ENCODE measurements around the gene ZNF423.

DNA sequence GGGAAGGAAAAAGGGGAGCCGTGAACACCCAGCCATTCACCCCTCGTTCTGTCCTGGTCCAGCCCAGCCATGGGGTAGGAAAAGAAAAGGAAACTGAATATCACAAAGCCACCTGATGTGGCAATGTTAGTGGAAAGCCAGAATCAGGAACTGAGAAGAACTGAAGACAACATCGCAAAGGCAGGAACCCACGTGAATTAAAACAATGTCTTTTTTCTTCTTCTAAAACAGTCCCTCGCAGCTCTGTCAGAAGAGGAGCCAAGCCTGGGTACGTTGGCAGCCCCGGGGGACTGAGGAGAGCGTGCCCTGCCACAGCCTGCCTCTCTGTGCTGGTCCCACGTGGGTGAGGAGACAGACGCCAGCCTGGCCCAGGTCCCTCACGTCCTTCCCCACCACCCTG, 55.0 kb downstream of the ZNF423 start:
- TF ChIP-seq, protein P1, sequence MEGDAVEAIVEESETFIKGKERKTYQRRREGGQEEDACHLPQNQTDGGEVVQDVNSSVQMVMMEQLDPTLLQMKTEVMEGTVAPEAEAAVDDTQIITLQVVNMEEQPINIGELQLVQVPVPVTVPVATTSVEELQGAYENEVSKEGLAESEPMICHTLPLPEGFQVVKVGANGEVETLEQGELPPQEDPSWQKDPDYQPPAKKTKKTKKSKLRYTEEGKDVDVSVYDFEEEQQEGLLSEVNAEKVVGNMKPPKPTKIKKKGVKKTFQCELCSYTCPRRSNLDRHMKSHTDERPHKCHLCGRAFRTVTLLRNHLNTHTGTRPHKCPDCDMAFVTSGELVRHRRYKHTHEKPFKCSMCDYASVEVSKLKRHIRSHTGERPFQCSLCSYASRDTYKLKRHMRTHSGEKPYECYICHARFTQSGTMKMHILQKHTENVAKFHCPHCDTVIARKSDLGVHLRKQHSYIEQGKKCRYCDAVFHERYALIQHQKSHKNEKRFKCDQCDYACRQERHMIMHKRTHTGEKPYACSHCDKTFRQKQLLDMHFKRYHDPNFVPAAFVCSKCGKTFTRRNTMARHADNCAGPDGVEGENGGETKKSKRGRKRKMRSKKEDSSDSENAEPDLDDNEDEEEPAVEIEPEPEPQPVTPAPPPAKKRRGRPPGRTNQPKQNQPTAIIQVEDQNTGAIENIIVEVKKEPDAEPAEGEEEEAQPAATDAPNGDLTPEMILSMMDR (IDR thresholded peaks at IDR 0.05; ENCODE audit: insufficient read depth, low read depth, low read length): no peak
- TF ChIP-seq EZH2 (IDR thresholded peaks at IDR 0.05; ENCODE audit: insufficient read depth, low read length): no peak

All from astrocyte (in vitro differentiated cells and primary cell).